Left colon (tissue), 2 donors: Measurements from ENCODE around the gene MTHFSD. TPM values are rescaled to one million over a fixed set of nuclear protein-coding genes. Genes with fewer than 3 reads are reported as not detected.
A peak's percentile ranks its signal among the peaks of the same experiment; 100 is the strongest.
"Not testable (repeated sequence)": the region's sequence is repeated elsewhere in the genome, so short reads cannot be mapped to it uniquely, and the experiment has no call there.

Experiments used
- ATAC-seq: fragments of 200-7000 bp; cut with Tn5 transposase; one replicate; pipeline ENCODE4 v1.9.1; 2020; ENCODE audit warnings: mild to moderate bottlenecking, moderate library complexity
- DNase-seq, 2 donors: peaks; one replicate each; pipeline ENCODE4 v3.0.0-alpha.2; 2020
- intact Hi-C, 2 donors: fragments of 100-400 bp; cut with DNase I in 1 of 2; cut with micrococcal nuclease in 1 of 2; formaldehyde crosslinking; loops; one replicate each; pipeline versions ENCODE4 v1.11.2 to v1.14.0; 2022; cut with DNase I, micrococcal nuclease
- long read RNA-seq: library from polyadenylated mRNA; unstranded; transcript quantifications from one replicate; pipeline ENCODE4 v2.0.0, GENCODE V29; 2021
- total RNA-seq, 2 donors: library from RNA; stranded (reverse); fragmentation: NEBNext Ultra II Directional; extraction: Animal tissue kit (Norgen Biotek cat#: 25700); gene quantifications; one replicate each; pipeline ENCODE4 v1.2.1, GENCODE V29; 2021
- donor health status: DM: no; HTN: no; CAD: no.
- donor health status: DM: yes; HTN: yes; CAD: no.

The MTHFSD gene, protein sequence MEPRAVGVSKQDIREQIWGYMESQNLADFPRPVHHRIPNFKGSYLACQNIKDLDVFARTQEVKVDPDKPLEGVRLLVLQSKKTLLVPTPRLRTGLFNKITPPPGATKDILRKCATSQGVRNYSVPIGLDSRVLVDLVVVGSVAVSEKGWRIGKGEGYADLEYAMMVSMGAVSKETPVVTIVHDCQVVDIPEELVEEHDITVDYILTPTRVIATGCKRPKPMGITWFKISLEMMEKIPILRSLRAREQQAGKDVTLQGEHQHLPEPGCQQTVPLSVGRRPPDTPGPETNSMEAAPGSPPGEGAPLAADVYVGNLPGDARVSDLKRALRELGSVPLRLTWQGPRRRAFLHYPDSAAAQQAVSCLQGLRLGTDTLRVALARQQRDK
- 10 to 100 TPM; 18.6 to 23.3 TPM for total RNA-seq
- long read RNA-seq, transcript MTHFSD-219 (1 exons, 3,623 nt) = major isoform, 5 of 13 reads
- long read RNA-seq, partial matches to known transcripts = 1 of 13 reads
- long read RNA-seq, other reads (novel, unspliced or antisense) = 3 of 13 reads

DNA sequence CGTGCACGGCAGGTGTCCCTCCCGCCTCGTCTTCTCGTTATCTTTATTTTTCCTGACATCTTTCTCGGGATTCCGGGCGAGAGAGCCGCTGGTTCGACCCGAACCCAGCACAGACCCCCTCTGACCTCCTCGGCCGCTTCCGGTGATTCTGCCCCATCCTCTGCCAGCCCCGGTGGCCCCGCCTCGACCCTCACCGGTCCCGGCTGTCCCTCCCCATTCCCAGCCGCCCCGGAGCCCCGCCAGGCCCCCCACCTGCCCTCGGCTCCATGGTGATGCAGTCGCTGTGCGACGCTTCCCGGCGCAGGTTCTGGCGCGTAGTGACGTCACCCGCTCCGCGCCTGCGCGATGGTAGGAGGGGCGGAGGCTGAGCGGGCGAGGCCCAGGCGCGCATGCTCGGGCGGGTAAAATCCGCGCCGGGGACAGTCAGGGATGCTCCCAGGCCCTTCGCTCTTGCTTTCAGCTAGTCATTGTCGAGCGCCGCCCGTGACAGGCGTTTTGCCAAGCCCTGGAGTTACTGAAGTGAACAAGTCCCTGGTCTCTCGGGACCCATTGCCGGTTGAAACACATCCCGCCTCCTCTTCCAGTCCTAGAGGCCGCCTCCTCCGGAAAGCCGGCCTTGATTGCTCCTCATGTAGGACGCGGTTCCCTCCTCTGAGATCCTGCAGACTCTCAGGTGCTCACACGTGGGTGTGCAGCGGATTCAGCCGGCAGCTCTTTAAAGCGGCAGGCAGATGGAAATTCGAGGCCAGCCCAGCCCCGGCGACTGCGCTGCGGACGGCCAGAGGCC, at the start of gene MTHFSD:
MTHFSD (minus strand) TSS at position 319 of the 787 bp plus-strand sequence; CDS start at position 268, 51 bp downstream.
- DNase-seq (peak; percentile 91 to 93), ATAC-seq (peak; percentile 99)
- intact Hi-C loops = no loop called here

DNA sequence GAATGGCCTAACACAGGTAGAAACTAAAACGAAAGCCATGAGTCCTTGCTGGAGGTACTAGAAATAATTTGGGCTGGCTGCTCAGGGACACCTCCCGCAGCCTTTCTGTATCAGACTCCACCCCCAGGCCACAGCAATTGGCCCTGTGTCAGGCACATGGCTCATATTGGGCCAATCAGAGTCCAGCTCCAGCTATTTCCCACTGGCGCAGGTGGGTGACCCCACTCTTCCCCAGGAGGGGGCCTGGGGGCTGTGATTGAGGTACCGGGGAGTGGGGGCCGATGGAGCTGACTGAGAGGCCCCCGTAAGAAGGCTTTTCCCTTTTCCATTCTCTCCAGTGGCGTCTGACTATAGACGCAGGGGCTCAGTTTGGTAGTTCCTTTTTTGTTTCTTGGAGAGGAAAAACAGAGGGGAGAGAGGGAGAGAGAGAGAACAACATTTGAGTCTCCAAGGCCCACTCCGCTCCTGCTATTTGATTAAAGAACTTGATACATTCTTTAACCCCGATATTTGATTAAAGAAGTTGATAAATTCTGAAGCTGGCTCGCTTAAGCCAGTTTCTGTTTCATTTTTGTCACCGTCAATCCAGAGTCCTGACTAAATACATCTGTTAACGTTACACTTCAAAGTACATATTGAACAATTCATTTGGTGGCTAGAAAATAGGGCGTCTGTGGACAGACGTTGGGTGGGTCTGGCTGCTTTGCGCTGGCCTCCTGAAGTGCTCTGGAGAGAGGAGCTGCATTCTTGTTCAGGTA, 49.6 kb upstream of the MTHFSD start:
- ATAC-seq = no peak
- intact Hi-C loops = no loop called here
- DNase-seq = no peak

DNA sequence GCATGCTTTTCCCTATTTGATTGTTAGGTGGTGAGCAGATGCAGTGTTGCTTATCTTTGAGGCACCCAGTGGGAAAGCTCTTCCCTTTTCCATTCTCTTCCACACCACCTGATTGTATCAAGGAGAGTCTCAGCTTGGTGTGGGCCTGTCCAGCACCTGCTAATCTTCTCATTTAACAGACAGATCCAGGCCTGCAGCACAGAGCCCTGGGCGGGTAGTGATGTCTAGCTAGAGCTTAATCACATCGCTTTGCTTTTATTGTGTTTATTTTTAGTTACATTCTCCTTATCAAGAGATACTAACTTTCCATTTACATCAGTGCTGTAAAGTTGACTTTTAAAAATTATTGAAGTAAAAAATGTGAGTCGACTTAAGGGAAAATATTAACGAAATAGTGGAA, 47.5 kb upstream of the MTHFSD start:
- intact Hi-C loops = no loop called here
- ATAC-seq = no peak

DNA sequence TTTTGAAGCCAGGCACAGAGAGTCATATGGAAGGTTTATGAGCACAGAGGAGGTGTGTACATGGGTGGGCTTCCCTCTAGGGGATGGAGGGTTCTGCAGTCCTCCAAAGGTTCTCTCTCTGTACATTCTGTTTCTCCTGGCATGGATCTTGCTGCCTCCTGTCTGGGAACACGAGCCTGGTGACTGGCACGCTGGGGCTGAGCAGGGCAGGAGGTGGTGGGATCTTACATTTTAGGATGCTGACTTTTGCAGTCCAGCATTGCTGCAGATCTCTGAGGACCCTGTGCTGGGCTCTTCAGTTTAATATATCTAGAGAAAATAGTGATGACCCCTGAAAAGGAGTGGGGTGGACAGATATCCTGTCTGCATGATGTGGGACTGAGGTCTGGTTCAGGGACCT, 46.3 kb upstream of the MTHFSD start:
- DNase-seq = no peak
- ATAC-seq = no peak
- intact Hi-C loops = no loop called here

More for the DNA sequence above, 47.5 kb upstream of the MTHFSD start:
- DNase-seq = no peak

DNA sequence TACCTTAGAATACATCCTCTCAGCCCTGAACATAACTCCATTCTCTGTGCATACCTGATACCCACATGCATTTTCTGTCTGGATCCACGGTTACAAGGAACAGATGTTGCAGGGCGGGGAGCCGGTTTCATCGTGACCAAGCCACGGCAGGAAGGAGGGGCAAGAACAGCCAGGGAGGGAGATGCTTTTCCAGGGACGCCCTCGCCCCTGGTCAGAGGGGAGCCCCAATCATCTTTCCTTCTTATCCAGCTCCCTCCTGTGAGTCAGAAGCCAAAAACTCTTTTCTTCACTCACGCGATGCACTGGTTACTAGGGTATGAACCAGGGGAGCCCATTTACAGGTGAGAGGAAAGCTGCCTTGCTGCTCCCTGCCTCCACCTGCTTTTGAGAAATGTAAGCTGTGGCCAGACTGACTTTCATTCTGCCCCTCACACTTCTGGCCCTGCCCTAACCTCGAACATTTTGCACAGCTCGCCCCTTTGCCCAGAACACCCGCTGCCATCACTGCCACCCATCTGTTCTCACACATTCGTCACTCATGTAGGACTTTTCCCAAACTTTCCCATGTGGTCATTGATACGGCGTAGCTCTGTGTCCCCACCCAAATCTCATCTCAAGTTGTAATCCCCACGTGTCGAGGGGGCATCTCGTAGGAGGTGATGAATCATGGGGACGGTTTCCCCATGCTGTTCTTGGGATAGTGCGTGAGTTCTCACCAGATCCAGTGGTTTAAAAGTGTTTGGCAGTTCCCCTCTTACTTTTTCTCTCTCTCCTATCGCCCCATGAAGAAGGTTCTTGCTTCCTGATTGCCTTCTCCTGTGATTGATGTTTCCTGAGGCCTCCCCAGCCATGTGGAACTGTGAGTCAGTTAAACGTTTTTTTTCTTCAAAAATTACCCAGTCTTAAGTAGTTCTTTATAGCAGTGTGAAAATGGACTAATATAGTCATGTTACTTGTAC, 43.9 kb upstream of the MTHFSD start:
- DNase-seq (no peak), ATAC-seq (no peak)
- intact Hi-C loops = no loop called here

DNA sequence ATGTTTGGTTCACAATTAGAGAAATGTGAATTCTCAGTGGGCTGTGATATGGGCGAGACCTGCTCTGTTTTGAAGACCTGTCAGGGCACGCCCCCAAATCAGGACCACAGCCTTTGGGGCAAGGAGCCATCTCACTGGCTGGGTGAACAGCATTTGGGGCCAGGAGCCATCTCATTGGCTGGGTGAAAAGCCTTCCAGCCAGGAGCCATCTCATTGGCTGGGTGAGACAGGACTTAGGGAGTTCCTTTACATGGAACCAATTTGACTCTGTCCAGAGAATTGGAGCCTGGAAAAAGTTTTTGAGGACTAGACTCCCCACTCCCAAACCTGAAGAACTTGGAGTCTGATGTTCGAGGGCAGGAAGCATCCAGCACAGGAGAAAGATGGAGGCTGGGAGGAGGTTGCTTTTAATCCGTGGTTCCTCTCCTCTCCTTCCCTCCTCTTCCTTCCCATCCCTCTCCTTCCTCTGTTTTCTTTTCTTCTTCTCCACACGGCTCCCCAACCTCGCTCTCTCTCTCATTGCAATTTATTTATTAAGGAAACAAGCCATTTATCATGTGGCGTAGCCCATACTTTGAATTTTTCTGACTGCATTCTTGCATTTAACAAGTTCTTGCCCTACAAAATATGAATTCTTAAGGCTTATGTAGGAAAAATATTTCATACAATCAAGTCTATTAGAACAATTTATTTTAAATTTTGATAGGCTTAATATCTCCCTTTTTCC, 43.0 kb upstream of the MTHFSD start:
- intact Hi-C loops = no loop called here
- DNase-seq (no peak), ATAC-seq (no peak)

DNA sequence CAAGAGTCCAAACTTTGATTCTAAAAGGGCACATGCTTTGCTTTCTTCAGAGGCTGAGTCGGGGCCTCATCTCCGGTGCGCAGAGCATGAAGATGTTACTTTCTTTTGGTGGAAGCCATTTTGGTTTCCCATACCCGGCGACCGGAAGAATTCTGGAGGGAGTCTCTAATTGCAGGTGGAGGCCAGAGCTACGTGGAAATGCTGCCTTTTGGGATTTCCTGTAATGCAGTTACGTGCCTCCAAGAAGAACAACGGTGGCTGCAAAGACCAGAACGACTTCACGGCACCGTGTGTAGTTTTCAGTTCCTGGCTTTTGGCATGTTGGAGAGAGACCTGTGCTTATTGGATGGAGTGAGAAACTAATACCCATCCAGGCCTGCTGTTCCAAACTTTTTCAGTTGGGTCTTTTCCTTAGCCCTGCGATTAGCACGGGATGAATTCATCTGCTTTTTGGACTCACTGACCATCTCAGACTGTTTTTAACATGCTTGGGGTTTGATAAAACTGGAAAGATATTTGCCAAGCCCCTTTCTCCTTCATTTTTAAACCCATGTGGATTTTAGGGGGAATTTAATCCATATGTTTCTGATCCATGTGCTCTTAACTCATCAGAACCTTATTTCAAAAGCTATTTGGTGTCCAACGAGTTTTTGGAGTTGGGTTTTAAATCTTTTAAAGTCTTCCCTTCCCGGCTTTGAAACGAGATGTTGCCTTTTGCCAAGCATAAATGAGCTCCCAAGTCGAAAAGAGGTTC, 42.3 kb upstream of the MTHFSD start:
- ATAC-seq (no peak), DNase-seq (no peak)
- intact Hi-C loops = no loop called here

DNA sequence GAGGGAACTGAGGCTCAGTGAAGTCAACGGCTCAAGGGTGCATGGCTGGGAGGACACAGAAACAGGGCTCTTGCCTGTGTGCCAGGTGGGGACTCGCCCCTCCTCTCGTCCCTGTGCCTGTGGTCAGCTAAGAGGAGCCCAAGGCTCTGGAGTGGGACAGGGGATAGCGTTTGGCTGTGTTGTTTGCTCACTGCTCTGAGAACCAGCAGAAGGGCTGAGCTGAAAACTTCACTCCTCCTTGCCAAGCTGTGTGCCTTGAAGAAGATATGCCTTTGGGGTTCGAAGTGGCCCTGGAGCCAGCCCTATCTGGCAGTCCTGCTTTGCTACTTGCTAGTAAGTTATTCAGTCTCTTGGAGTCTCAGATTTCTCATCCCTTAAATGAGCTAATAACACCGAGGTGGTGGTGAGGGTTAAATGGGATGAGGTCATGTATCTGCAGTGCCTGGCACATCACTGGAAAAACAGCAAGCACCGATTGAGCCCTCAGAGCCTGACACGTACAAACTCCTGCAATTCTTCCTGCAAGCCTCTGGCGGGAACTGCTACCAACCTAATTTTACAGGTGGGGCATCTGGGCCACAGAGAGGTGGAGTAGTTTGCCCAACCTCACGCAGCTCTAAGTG, 41.1 kb upstream of the MTHFSD start:
- no peak for DNase-seq
- no peak for ATAC-seq
- intact Hi-C loops = no loop called here

DNA sequence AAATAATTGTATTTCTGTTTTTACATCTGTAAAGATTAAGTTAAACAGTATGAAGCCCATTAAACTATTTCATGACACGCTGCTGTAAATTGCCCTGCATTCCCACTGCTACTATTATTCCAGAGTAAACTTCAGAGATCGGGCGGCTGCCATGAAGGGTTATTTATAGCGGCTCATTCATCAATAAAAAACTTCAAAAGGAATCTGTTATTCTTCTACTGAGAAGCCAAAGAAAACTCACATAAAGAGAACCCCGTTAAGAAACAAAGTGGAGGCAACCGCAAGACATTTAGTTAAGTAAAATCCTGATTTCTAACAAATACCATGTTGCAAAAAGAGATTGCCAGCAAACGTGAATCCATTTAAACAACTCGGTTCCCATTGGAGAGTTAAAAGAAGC, 39.7 kb upstream of the MTHFSD start:
- intact Hi-C loops = no loop called here
- no peak for ATAC-seq
- no peak for DNase-seq

DNA sequence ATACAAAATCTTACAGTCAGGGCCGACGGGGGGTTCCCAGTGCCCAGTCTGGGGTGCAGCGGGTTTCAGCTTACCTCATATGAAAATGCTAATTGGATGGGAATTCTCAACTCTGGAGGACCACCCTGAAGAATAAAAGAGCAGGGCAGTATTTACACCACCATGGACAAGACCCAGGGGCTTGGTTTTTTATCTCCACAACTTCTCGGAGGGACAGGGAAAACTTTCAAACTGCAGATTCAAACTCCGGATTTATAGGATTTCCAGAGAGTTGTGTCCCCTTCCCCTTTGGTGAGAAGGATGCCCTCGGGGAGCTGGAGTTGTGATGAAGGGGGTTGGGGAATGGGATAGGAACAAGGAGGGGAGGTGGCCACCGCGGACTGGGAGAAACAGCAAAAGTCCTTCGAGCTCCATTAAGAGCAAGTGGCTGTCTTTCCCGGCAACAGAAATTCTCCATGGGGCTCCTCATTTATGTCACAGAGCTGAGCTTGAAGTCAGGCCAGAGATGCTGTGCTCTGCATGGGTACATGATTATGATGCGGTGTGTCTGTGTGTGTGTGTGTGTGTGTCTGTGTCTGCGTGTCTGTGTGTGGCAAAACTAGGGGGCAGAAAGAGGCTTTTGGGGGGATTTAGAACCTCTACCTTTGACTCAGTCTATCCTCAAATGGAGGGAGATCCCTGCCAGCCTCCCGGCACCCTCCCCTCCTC, 39.0 kb upstream of the MTHFSD start:
- intact Hi-C loops = no loop called here
- DNase-seq = no peak
- ATAC-seq = no peak

DNA sequence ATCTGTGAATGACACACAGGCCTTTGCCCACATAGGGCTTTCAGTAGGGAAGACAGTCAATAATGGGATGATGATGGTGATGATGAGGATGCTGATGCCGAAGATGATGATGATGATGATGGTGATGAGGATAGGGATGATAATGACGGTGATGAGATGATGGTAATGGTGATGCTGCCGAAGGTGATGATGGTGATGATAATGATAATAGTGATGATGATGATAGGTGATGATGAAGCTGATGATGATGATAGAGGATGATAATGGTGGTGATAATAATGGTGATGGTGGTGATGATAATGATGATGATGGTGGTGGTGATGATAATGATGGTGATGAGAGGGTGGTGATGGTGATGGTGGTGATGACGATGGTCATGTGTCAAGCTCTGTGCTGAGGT, 36.2 kb upstream of the MTHFSD start:
- DNase-seq (no peak), ATAC-seq (no peak)
- intact Hi-C loops = no loop called here

DNA sequence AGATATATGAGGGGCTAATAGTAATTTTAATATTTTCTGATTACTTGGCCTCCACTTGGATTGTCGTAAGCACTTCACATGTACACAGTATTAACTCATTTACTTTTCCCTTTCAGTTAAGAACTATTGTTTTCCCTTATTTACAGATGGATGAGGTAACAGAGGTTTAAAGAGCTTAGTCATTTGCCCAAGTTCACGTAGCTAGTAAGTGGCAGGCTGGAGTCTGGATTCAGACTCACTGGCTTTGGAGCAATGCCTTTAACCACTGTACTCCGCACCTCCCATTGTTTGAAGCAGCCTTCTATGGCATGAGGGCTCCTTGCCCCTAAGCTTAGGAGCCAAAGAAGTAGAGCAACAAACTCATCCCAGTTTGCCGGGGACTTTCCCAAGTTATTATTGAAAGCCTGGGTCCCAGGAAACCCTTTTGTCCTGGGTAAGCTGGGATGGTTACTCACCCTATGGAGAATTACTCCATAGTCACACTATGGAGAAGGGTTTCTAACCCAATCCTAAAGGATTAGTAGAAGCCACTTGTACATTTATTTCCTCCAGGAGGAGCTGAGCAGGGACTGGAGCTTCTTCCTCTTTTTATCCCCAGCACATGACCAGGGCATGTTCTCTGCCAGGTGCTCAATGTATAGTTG, 35.6 kb upstream of the MTHFSD start:
- intact Hi-C loops = no loop called here
- no peak for ATAC-seq

DNA sequence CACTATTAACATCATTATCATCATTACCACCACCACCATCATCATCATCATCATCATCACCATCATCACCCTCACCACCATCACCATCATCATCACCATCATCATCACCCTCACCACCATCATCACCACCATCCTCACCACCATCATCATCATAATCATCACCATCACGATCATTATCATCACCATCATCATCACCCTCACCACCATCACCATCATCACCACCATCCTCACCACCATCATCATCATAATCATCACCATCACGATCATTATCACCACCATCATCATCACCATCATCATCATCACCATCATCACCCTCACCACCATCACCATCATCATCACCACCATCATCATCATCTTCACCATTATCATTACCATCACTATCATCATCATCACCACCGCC, 32.9 kb upstream of the MTHFSD start:
- intact Hi-C loops, ATAC-seq, DNase-seq: not testable (repeated sequence)

More for the DNA sequence above, 35.6 kb upstream of the MTHFSD start:
- DNase-seq = no peak

DNA sequence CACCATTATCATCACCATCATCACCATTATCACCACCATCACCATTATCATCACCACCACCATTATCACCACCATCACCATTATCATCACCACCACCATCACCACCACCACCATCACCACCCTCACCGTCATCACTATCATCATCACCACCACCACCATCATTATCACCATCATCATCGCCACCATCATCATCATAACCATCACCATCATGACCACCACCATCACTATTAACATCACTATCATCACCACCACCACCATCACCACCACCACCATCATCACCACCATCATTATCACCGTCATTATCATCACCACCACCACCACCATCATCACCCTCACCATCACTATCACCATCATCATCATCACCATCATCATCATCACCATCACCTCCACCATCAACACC, 32.5 kb upstream of the MTHFSD start:
- intact Hi-C loops = no loop called here

DNA sequence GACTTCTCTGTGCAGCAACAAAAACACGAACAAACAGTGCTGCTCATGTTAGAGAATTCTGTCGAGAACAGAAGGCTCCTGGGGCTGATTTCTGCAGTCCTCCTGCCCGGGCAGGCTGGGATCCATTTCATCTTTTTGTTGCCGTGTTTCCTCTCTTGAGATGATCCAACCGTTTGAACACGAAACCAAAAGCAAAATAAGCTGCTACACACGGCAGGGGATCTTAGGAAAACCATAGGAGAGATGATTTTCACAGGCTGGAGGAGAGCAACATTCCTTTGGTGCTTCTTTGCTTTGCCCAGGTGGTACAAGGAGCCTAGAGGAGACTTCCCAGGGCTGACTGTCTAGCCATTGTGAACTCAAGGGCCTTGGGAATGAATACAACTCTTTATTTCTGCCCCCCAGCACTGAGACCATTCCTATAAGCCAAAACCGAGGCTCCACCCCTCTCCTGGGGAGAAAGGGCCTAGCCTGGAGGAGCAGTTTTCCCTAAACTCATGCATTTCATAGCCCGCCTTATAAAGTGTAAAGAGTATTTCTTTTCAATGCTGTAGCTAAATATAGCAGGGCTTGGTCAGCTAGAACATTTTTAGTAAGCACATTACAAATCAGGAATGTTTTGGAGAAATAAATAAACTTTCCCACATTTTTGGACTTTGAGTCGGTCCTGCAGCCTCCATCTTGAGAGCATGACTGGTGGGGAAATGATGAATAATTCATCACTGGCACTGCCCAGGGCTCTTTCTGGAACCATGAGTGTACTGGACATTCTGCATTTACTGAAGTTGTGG, 31.0 kb upstream of the MTHFSD start:
- intact Hi-C loops = no loop called here
- ATAC-seq (no peak), DNase-seq (no peak)

More for the DNA sequence above, 32.5 kb upstream of the MTHFSD start:
- no peak for DNase-seq
- no peak for ATAC-seq
